Measurements from ENCODE around the gene PRRT4.

GRCh38 chr7:128378637-128379036, 17.1 kb upstream of the PRRT4 start:
- TF ChIP-seq CTCF (conservative IDR thresholded peaks at IDR 0.05), result no peak
- no peak for TF ChIP-seq EZH2 (IDR thresholded peaks at IDR 0.05; ENCODE audit: low read depth)

Data from PC-9 (cell line).